Activated effector memory CD4-positive, alpha-beta T cell treated with anti-CD3 and anti-CD28 coated beads, Interleukin-2, amount 50 U/mL, for 16 hours (primary cell): ENCODE measurements around the gene NUP42.
"Not testable (repeated sequence)": the region's sequence is repeated elsewhere in the genome, so short reads cannot be mapped to it uniquely, and the experiment has no call there.

ENCODE experiments used
- DNase-seq: peaks from one replicate; pipeline ENCODE4 v3.0.0-alpha.2; 2020

NUP42 gene

GRCh38 chr7:23205577-23205908 is 23.7 kb downstream of the NUP42 start:
- DNase-seq = no peak

GRCh38 chr7:23205909-23206767 is 24.3 kb downstream of the NUP42 start:
- DNase-seq = no peak

GRCh38 chr7:23207021-23207420 is 25.2 kb downstream of the NUP42 start:
- DNase-seq = no peak

- DNase-seq = no peak
Observed at GRCh38 chr7:23207884-23208283, 26.0 kb downstream of the NUP42 start.

- DNase-seq = no peak
Observed at GRCh38 chr7:23208316-23208715, 26.5 kb downstream of the NUP42 start.

GRCh38 chr7:23210506-23210905 is 28.7 kb downstream of the NUP42 start:
- no peak for DNase-seq

GRCh38 chr7:23211589-23211988 is 29.7 kb downstream of the NUP42 start:
- no peak for DNase-seq

- no peak for DNase-seq
Observed at GRCh38 chr7:23212395-23212794, 30.5 kb downstream of the NUP42 start.

GRCh38 chr7:23212841-23213240 is 31.0 kb downstream of the NUP42 start:
- no peak for DNase-seq

GRCh38 chr7:23213755-23214154 is 31.9 kb downstream of the NUP42 start:
- DNase-seq = no peak

GRCh38 chr7:23214423-23214822 is 32.6 kb downstream of the NUP42 start:
- no peak for DNase-seq

GRCh38 chr7:23214938-23215337 is 33.1 kb downstream of the NUP42 start:
- DNase-seq = no peak

GRCh38 chr7:23216021-23216420 is 34.2 kb downstream of the NUP42 start:
- DNase-seq = no peak

- no peak for DNase-seq
Observed at GRCh38 chr7:23218196-23218595, 36.3 kb downstream of the NUP42 start.

GRCh38 chr7:23220690-23221305 is 39.0 kb downstream of the NUP42 start:
- DNase-seq = no peak

GRCh38 chr7:23222439-23223030 is 40.7 kb downstream of the NUP42 start:
- DNase-seq = no peak

GRCh38 chr7:23224364-23224763 is 42.5 kb downstream of the NUP42 start:
- not testable (repeated sequence) for DNase-seq

GRCh38 chr7:23226844-23227450 is 45.1 kb downstream of the NUP42 start:
- DNase-seq = no peak

GRCh38 chr7:23228412-23228811 is 46.6 kb downstream of the NUP42 start:
- DNase-seq = no peak

GRCh38 chr7:23230641-23231101 is 48.8 kb downstream of the NUP42 start:
- DNase-seq = no peak

- no peak for DNase-seq
Observed at GRCh38 chr7:23232966-23233365, 51.1 kb downstream of the NUP42 start.

GRCh38 chr7:23234569-23235296 is 52.9 kb downstream of the NUP42 start:
- no peak for DNase-seq

GRCh38 chr7:23235813-23236221 is 54.0 kb downstream of the NUP42 start:
- no peak for DNase-seq
